PFSK-1 (cell line): ENCODE data around the gene LAMC1.

Experiments
- FOXP2 ChIP-seq: optimal IDR thresholded peaks from 2 replicates; pipeline ENCODE3; 2011; ENCODE audit warnings: borderline replicate concordance, control low read depth, inconsistent platforms; ENCODE audit not compliant: insufficient read depth; ENCODE audit errors: extremely low read length, extremely low read depth
- POLR2AphosphoS5 ChIP-seq: IDR thresholded peaks from 2 replicates; pipeline ENCODE4 v1.6.1; 2012; ENCODE audit warnings: low read depth, mild to moderate bottlenecking, control low read depth, low read length, moderate library complexity
- REST ChIP-seq, 2 experiments: IDR thresholded peaks; 2 replicates each; pipeline versions ENCODE4 v1.6.1 to v1.8.0; 2011 to 2012; ENCODE audit warnings: low read depth in 2 of 2, low read length in 2 of 2, control low read depth in 1 of 2, inconsistent platforms in 1 of 2, mild to moderate bottlenecking in 1 of 2, moderate library complexity in 1 of 2; ENCODE audit not compliant: insufficient read depth in 1 of 2
- SIN3A ChIP-seq: IDR thresholded peaks from 2 replicates; pipeline ENCODE4 v1.6.1; 2012; ENCODE audit warnings: mild to moderate bottlenecking, low read length, moderate library complexity, borderline replicate concordance; ENCODE audit not compliant: insufficient read depth
- TAF1 ChIP-seq: IDR thresholded peaks from 2 replicates; pipeline ENCODE4 v1.6.1; 2012; ENCODE audit warnings: low read length, control low read depth, borderline replicate concordance; ENCODE audit not compliant: insufficient read depth

The LAMC1 gene

GRCh38 chr1:183044893-183045649, 21.9 kb downstream of the LAMC1 start:
- no peak for TF ChIP-seq POLR2AphosphoS5
- no peak for TF ChIP-seq FOXP2
- TF ChIP-seq TAF1 = no peak
- TF ChIP-seq REST (IDR thresholded peaks at IDR 0.05; ENCODE audit: insufficient read depth in 1 of 2, low read depth in 2 of 2, low read length in 2 of 2) = no peak
- no peak for TF ChIP-seq SIN3A

GRCh38 chr1:183048087-183049085, 25.2 kb downstream of the LAMC1 start:
- TF ChIP-seq SIN3A (no peak), REST (IDR thresholded peaks at IDR 0.05; ENCODE audit: insufficient read depth in 1 of 2, low read depth in 2 of 2, low read length in 2 of 2) (no peak), FOXP2 (no peak), POLR2AphosphoS5 (no peak), TAF1 (no peak)

DNA sequence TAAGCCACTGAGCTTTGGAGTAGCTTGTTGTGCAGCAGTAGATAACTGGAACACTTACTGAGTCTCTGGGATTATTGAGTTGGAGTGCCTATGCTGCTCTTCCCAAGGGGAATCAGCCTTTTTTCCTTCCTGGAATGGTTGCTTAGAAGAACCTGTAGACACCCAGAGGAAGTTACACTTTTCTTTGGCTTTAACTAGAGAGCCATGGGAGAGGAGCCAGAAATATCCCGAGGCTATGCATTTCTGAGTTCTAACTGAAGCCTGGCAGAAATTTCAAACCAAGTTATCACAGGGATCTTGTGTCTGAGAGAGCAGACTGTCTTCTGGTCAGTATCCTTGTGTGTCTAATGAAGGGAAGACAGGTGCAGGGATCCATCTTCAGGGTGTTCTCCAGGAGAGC, 28.3 kb downstream of the LAMC1 start:
- no peak for TF ChIP-seq REST (IDR thresholded peaks at IDR 0.05; ENCODE audit: insufficient read depth in 1 of 2, low read depth in 2 of 2, low read length in 2 of 2)
- TF ChIP-seq SIN3A = no peak
- no peak for TF ChIP-seq FOXP2
- TF ChIP-seq TAF1 = no peak
- no peak for TF ChIP-seq POLR2AphosphoS5

DNA sequence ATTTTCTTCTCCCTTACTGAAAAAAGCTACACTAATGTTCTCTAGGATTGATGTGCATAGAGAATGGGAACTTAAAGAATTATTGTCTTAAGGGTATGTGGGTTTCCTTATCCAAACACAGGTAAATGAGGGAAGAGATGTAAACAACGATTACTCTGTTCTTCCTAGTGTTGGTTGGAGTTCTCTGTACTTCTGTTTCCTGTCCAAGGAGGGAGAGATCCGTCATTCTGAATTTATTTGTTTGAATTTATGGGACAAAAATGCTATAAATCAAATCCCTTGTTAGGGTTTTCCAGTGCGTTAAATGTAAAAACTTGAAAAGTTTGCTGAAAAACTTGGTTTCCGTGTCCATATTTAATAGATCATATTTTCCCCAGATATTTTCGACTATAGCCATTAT, 29.6 kb downstream of the LAMC1 start:
- no peak for TF ChIP-seq POLR2AphosphoS5
- TF ChIP-seq TAF1 = no peak
- no peak for TF ChIP-seq SIN3A
- TF ChIP-seq FOXP2 = no peak
- no peak for TF ChIP-seq REST (IDR thresholded peaks at IDR 0.05; ENCODE audit: insufficient read depth in 1 of 2, low read depth in 2 of 2, low read length in 2 of 2)
